Measurements from ENCODE around the gene SAP30. TPM values are rescaled to one million over a fixed set of nuclear protein-coding genes. Genes with fewer than 3 reads are reported as not detected.

Gene SAP30
- total RNA-seq, 4 donors from 2014 or later: 15.1 to 58.5 (median 25.7) TPM

- no peak overlapping the region for H3K4me3 ChIP-seq
- H3K9me3 ChIP-seq: no peaks in the 10 kb centered on the region
- H3K36me3 ChIP-seq: no peaks in the 10 kb centered on the region
- H3K4me1 ChIP-seq: no peaks in the 10 kb centered on the region
- DNase-seq: no peak
- H3K27ac ChIP-seq: no peak overlapping the region
- intact Hi-C loops (cut with DNase I; ENCODE audit: low total_unique reads): no loop called here
- no peak for TF ChIP-seq POLR2A (IDR thresholded peaks at IDR 0.05)
- no peak for TF ChIP-seq CTCF (IDR thresholded peaks at IDR 0.05)
- no peaks in the 10 kb centered on the region for H3K27me3 ChIP-seq
Measured at GRCh38 chr4:173426064-173426463, 55.3 kb downstream of the SAP30 start.

Other genes with a start within 250 kb of the SAP30 start
- gene GALNT7, start 202.1 kb upstream of the SAP30 start, total RNA-seq: 10 to 100 TPM in 3 of 4 donors, 1 to 10 TPM in 1; 7.7 to 48.2 (median 19.2) TPM
- gene HMGB2, start 36.6 kb upstream of the SAP30 start, total RNA-seq: 100 to 1,000 TPM in 1 of 4 donors, 10 to 100 TPM in 3; 19.4 to 194 (median 74.3) TPM
- 1 to 10 TPM in 3 of 4 donors, not detected in 1; 1.3 to 4.1 (median 1.8) TPM for gene SCRG1, start 28.2 kb downstream of the SAP30 start, total RNA-seq
- 10 to 100 TPM; 20.3 to 77.6 (median 23.7) TPM for gene HAND2, start 159.3 kb downstream of the SAP30 start, total RNA-seq

All from uterus (tissue), 4 donors.